HL-60 (cell line): ENCODE measurements around the gene AGO4.

Experiments used
- DNase-seq, 2 experiments: peaks; one replicate each; pipeline ENCODE4 v3.0.0-alpha.2; 2010 to 2020; ENCODE audit warnings: low read depth in 1 of 2, low spot score in 1 of 2
- H3K27ac ChIP-seq: fragments of 250-450 bp; sonication (Bioruptor Pico); replicated peaks from 2 replicates; pipeline ENCODE4 v1.5.1; 2020; ENCODE audit warnings: mild to moderate bottlenecking, moderate library complexity
- H3K27me3 ChIP-seq: fragments of 250-450 bp; sonication (Bioruptor Pico); 2 replicates; pipeline ENCODE4 v1.5.1; 2021; ENCODE audit warnings: mild to moderate bottlenecking, moderate library complexity; ENCODE audit not compliant: insufficient read depth, poor library complexity, severe bottlenecking
- H3K4me3 ChIP-seq: replicated peaks from 2 replicates; pipeline ENCODE4 v1.5.1; 2011; ENCODE audit warnings: mild to moderate bottlenecking, control low read depth, low read length; ENCODE audit not compliant: insufficient read depth
- CTCF ChIP-seq: IDR thresholded peaks from one replicate; pipeline ENCODE4 v1.5.1; 2011; ENCODE audit warnings: low read length, control low read depth, inconsistent platforms; ENCODE audit not compliant: insufficient read depth
- GABPA ChIP-seq: IDR thresholded peaks from 2 replicates; pipeline ENCODE4 v1.6.1; 2012; ENCODE audit warnings: low read depth
- POLR2AphosphoS5 ChIP-seq: IDR thresholded peaks from 2 replicates; pipeline ENCODE4 v1.6.1; 2012; ENCODE audit warnings: low read depth
- REST ChIP-seq: IDR thresholded peaks from 2 replicates; pipeline ENCODE4 v1.6.1; 2012; ENCODE audit warnings: low read depth; ENCODE audit not compliant: insufficient replicate concordance
- SPI1 ChIP-seq: IDR thresholded peaks from 2 replicates; pipeline ENCODE4 v1.6.1; 2012; ENCODE audit warnings: low read depth, mild to moderate bottlenecking, borderline replicate concordance

Gene AGO4

DNA sequence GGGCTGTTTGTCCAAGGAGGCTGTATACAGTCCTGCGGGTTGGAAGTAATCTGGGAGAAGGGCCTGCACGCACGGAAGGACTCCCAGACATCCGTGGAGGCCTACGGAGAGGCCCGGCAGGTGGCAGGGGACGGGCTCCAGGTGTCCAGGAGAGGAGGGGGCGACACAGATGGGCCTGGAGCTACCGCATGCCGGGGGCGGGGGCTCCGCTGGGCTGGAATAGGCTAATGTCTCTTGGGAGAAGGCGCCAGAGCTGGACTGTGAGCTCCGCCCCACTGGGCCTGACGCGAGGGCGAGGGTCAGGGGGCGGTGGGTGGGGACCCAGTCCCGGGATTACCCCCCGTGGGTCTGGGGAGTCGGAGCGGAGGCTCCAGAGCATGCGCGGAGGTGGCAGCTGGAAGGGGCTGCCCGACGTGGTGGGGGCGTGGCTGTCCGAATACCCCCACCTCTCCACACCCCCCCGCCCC, 75.9 kb downstream of the AGO4 start:
- TF ChIP-seq CTCF (no peak), SPI1 (no peak), GABPA (no peak), REST (no peak), POLR2AphosphoS5 (no peak)
- no peak for DNase-seq
- peak overlapping the region; percentile 98 for H3K4me3 ChIP-seq
- no peaks in the 10 kb centered on the region for H3K27me3 ChIP-seq
- H3K27ac ChIP-seq, result peak overlapping the region; percentile 66

- H3K27ac ChIP-seq, result no peak overlapping the region
- DNase-seq, result no peak
- H3K27me3 ChIP-seq, result no peaks in the 10 kb centered on the region
- no peak overlapping the region for H3K4me3 ChIP-seq
- no peak for TF ChIP-seq POLR2AphosphoS5
- TF ChIP-seq SPI1, result peak; percentile 50; the same call in 1 of the 2 replicates
- TF ChIP-seq REST, result no peak
These were observed 77.1 kb downstream of the AGO4 start for GRCh38 chr1:35884934-35885333.

GRCh38 chr1:35885961-35886558, 78.2 kb downstream of the AGO4 start:
- no peak for DNase-seq
- H3K4me3 ChIP-seq, result no peak overlapping the region
- H3K27me3 ChIP-seq, result no peaks in the 10 kb centered on the region
- peak overlapping the region; percentile 20 for H3K27ac ChIP-seq
- TF ChIP-seq REST (no peak), CTCF (no peak), POLR2AphosphoS5 (no peak), SPI1 (no peak), GABPA (no peak)
